NT2/D1 (cell line): ENCODE results near the gene RALGPS1.

Experiments
- SUZ12 ChIP-seq: IDR thresholded peaks from 2 replicates; pipeline ENCODE4 v1.6.1; 2011; ENCODE audit not compliant: insufficient read length, insufficient read depth; ENCODE audit errors: extremely low read depth
- YY1 ChIP-seq: IDR thresholded peaks from 2 replicates; pipeline ENCODE4 v1.6.1; 2011; ENCODE audit not compliant: insufficient read length, insufficient read depth
- ZNF274 ChIP-seq: IDR thresholded peaks from 2 replicates; pipeline ENCODE4 v1.6.1; 2011; ENCODE audit warnings: mild to moderate bottlenecking, low read depth, low read length

GRCh38 chr9:127267793-127268525 lies 353.4 kb downstream of the RALGPS1 start:
- TF ChIP-seq YY1 = no peak
- TF ChIP-seq SUZ12 = no peak
- no peak for TF ChIP-seq ZNF274
